GM18526 (cell line): ENCODE data around the gene PAPOLA.

ENCODE experiments used
- POLR2A ChIP-seq: IDR thresholded peaks from 3 replicates; pipeline ENCODE4 v1.6.1; 2011; ENCODE audit not compliant: insufficient read length; ENCODE audit errors: extremely low read depth

The PAPOLA gene

DNA sequence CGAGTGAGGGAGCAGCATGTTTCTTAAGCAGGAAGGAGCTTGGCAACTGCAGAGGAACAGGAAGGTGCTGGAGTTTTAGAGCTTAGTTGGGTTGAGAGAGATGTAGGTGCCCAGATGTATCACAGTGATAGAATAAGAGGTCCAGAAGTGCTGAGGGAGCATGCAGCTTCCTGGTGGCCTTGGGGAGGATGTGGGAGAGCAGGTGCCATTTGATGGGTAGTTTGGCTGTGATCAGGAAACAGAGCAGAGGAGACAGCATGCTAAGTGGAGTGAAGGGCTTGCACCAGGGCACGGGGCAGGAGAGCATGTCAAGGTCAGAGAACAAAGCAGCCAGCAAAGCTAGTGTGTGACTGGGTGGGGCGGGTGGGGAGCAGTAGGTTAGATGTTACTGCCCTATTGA is 74.8 kb downstream of the PAPOLA start:
- TF ChIP-seq POLR2A, result no peak

DNA sequence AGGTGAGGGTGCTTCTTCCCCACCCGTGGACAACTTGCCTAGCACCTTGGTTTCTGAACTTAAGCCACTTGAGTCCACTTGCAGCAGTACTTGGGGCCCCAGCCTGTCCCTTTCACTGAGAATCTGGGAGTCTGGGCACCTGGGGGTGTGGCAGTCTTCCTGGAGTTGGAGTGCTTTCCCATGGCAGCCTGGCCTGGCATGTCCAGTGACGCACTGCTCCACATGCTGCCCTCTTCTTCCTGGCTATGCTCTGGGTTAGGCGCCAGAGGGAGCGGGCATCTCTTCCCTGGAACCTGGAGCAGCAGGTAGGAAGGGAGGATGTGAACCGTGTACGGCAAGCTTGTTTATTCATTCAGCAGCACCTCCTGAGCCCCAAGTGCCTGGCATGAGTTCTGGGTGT is 76.4 kb downstream of the PAPOLA start:
- TF ChIP-seq POLR2A, result no peak

DNA sequence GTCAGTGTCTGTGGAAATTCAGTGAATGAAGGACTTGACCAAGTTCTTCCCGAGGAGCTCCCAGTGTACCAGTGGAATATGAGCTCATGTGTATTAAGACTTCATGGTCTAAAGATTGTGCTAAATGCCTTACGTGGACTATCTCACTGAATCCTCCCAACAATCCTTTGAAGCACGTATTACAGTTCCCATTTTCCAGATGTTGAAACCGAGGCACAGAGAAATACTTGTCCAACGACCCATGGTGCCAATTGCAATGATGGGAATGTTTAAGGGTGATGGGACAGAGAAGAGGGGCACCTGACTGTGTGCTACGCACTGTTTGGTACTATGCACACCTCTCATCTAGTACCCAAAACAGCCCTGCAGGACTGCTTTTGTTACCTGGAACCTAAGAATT is 77.2 kb downstream of the PAPOLA start:
- TF ChIP-seq POLR2A, result no peak

DNA sequence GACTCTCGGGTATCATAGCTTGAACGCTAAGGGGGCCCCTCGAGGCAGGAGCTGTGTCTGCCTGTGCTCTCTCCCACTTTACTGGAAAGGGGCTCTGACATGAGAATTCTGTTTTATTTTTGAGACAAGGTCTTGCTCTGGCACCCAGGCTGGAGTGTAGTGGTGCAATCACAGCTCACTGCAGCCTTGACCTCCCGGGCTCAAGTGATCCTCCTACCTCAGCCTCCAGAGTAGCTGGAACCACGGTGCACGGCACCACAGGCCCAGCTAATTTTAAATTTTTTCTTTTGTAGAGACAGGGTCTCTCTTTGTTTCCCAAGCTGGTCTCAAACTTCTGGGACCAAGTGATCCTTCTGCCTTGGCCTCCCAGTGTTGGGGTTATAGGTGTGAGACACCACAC is 77.7 kb downstream of the PAPOLA start:
- no peak for TF ChIP-seq POLR2A

DNA sequence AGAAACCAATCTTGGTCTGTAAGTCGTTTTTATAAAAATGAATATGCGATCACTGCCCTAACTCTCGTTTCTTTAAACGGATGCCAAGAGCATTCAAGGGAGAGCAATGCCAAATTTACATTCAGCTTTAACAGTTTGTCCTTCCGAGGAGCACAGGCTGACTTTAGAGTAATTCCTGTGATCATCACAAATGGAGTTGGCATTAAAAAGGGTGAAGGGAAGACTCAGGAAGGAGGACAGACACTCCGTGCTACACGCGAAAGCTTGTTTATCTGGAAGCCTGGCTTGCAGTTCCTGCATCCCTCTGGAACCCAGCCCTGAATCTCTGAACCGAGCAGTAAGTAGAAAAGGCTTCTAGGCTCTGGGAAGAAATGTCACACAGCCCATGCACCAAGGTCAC is 78.4 kb downstream of the PAPOLA start:
- TF ChIP-seq POLR2A, result no peak

DNA sequence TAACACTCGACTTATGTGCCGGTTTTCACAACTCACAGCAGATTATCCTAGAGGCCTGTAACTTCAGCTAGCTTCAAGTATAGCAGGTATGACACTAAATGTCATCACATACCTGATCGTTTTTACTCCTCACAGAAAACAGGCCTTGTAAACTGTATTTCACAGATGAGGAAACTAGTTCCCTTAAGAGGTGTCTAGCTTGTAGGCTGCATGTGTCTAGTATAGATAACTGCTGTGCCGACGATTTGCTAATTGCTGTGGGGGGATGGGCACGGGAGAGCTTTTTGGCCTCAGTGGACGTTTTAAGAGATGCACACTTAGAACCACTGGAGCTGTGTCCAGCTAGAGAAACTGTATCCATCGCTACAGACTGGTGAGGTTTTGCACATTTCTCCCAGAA is 78.8 kb downstream of the PAPOLA start:
- TF ChIP-seq POLR2A, result no peak

DNA sequence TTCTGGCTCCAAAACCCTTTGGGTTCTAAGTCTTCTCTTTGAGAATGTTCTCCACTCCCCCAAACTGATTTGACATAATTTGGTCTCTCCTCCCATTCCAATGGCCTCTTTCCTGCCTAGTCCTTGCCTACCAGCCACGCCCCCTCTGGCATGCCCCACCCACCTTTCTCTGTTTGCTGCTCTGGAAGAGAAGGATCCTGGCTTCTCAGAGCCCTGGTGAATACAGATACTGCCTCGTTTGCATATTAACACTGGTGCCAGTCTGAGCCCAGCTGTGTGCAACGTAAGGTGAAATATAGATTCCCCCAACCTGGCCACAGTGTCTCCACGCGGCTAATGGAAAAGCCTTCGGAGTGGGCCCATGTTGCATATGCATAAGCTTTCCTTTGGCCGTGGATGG is 79.7 kb downstream of the PAPOLA start:
- no peak for TF ChIP-seq POLR2A

DNA sequence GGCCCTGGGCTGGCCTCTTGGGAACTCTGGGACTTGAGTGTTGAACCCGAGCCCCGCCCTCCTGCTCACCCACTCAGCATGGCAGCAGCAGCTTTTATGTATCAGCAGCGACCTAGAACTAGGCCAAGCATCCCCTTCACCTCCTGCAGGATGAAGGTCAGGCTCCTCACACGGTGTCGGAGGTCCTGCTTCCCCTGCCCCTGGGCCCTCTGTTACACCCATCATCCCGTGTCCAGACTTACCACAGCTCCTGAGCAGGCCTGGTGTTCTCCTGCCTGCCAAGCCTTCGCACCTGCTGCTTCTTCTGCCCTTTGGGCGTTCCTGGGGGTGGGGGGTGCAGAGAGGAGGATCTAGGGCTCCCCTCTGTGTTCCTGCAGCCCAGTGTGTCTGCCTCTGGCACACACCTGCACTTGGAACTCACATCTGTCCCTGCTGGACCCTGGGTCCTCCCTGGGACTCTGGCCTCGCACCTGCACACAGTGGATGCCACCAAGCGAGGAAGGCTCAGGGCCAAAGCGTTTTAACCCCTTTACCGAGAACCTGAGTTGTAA is 80.3 kb downstream of the PAPOLA start:
- no peak for TF ChIP-seq POLR2A

DNA sequence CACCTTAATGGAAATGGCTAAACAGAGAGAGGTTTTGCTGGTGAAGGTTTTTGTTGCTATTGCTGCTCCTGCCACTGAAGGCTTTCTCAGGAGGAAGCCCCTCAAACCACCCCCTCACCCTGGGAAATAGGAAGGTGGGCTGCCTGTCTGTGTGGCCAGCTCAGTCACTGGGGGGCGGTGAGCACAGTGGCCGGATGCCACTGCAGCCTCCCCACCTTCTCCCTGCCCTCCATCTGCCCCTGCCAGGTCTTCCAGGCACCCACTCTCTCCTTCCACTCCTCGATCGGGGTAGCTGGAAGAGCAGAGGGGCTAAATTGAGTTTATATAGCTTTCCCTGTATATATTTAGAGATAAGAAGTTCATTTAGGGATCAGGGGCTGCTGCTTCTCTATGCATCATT is 80.8 kb downstream of the PAPOLA start:
- no peak for TF ChIP-seq POLR2A

DNA sequence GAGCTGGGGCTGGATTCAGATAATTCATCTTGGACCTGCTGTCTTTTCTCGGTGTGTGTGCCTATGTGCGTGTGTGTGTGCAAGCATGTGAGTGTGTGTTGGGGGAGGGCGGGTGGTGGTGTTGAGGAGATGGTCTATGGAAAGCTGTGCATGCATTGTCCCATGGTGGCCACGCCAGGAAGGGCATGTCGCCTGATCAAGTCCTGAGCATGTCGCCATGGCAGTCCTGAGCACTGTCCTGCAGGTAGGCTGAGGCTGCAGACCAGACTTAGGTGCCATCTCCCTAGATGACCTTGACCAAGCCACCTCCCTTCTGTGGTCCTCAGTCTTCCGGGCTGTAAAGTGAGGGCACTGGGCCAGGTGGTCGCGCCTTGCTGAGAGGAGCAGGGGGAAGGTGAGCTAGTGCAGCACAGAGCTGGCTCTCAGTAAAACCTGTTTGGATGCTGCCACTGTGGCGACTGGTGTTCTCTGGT is 81.4 kb downstream of the PAPOLA start:
- no peak for TF ChIP-seq POLR2A

DNA sequence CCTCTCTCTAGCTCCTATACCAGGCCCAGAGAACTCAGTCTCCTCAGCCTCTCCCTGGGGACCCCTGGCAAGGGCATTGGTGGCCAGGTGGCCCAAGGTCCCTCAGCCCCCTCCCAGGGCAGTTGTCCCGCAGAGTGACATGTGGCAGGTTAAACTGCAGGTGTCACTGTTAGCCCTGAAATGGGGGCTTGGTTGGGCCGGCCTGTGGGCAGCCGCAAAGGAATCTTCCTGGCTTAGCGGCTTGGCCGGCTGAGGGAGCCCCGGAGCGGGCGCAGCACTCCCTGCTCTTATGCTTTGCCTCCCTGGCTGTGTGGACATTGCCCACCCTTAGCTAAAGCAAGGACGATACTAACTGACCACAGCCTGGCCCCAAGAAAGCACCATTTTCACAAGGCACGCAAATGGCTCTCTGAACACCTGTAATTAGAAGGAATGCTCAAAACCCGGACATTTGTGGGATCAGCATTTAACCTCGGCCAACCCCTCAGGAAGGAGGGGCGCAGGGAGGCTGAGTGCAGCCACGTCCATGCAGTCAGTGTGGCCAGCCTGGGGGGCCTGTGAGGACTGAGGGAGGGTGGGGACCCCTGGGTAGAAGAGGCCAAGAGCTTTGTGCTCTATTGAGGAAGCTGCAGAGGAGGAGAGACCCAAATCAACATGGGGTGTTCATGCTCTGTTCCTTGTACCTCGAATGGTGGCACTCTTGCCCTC is 82.2 kb downstream of the PAPOLA start:
- TF ChIP-seq POLR2A, result no peak

DNA sequence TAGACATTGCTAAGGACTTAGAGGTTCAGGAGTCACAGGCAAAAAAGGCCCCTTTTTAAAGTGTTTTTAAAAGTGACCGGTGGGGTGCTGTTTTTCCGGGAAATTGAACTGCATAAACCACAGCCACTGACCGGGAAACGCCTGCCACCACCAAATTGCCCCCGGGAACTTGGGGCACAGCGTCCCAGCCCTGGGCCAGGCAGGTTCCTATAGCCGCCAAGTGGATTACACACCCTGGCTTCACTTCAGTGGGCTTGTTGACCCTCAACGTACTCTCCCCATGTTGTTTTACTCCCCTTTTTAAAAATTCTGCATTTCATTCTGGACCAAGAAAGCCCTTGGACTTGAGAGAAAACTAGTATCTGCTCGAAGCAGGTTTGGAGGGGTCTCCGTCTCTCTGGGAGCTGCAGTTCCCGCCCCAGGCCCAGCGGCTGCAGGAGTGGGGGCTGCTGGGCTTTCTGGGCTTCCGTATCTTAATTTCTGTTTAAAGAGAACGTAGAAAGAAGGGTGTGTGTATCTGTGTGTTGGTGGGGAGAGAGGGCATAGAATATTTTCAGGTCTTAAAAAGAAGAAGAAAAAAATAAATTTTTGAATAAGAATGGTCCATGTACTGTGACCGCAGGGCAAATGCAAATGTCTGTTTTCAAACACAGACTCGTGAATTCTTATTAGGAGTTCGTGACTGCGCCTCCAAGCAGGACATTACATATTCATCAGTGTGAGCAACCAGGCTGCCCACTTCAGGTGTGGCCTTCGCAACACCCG is 82.9 kb downstream of the PAPOLA start:
- no peak for TF ChIP-seq POLR2A

DNA sequence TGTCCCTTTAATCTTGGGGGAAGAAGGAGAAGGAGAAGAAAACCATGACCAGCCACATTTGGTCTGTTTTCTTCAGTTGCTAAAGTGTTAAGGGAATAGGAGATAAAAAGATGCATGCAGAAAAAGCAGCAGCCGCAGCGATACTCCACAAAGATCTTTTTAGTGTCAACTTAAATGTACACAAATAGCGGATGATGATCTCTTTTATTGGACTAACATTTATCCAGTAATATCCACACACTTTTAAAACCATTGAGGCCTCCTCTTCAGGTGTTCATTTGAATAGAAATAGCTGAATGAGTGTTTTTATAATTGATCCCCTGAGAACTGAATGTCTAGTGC is 83.5 kb downstream of the PAPOLA start:
- TF ChIP-seq POLR2A, result no peak

DNA sequence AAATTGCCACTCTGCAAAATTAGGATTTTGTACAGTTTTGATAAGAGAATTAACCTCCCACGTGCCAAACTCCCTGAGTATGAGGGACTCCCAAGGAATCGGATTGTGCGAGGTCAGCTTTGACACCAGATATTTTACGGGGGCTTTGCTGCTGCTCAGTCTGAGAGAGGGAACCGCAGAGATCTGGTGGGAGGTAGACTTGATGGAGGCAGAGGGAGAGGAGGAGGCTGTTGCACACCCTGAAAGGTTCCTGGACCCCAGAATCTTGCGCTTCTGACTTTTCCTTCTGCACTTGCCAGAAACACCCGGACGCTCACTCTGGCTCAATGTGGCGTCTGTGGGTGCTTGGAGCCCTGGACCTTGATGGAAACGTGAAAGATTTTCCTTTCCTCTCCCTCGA is 83.9 kb downstream of the PAPOLA start:
- TF ChIP-seq POLR2A, result no peak

DNA sequence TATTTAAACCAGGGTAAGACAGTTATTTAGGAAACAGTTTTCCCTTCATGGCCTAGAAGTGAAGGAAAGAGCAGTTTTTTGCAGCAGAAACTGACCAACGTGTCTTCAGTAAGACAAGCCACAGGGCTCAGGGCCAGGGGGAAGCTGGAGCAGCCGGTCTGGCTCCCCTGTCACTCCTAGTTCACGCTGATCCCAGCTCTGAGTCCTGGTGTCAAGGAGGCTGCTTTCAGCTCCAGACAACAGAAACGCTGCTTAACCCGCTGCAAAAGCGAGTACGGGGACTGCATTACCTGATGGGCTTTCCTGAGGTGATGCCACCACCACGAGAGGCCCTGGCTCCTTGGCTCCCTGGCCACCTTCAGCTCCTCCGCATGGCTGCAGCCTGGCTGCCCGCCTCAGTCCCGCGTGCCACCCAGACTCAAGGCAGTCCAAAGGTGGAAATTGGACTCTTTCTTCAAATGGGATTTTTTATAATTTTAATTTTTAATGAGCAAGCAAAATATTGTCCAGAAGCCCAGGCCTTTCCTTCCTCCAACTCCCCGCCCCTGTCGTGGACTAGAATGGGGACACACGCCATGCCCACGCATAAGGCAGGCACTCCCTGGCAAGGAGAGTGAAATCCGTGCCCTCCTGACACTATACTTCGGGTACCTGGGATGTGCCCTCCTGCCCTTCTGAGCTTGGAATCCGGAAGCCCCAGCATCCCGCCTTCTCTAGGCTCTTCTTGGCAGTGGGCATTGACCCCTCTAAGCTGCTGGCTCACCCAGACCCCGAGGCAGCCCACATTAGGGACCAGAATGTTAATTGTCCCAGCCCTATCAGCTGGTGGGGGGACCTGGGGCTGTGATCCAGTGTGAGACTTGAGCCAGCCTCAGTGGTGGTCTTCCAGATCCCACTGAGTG is 85.0 kb downstream of the PAPOLA start:
- TF ChIP-seq POLR2A, result no peak

DNA sequence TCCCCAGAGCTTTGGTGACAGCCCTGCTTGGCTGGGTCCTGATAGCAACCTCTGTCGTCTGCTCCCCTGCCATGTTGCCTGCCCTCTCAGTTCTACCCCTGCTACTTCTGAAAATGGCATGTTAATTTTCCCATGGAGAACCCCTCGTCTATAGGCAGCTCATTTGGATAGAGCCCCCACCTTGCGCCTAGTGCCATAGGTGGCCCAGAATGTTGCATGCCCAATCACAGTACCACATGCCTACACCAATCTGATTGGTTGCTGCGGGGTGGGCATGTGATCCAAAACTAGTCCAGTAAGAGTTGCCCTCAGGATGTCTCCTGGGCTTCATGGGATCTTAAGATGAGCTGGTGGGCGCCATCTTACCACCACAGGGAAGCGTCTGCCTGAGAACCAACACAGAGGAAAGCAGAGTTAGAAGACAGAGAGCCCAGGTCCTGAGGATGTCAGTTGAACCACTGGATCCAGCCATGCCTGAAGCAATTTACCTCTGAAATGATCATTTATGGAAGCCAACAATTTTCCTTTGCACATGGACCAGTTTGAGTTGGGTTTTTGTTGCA is 85.7 kb downstream of the PAPOLA start:
- TF ChIP-seq POLR2A, result no peak
